GM19324 (cell line): Measurements from ENCODE around the gene DRAXIN.
A peak's percentile ranks its signal among the peaks of the same experiment; 100 is the strongest.

Source experiments
- ATAC-seq: cut with Tn5 transposase; IDR thresholded peaks from one replicate; pipeline ENCODE4 v1.9.1; 2021; ENCODE audit warnings: mild to moderate bottlenecking, moderate library complexity; ENCODE audit not compliant: unreplicated experiment, low FRiP score

DRAXIN gene

GRCh38 chr1:11654939-11655808, 36.3 kb upstream of the DRAXIN start:
- ATAC-seq: peak; percentile 22

- ATAC-seq: no peak
Observed at GRCh38 chr1:11657654-11658053, 33.9 kb upstream of the DRAXIN start.

- ATAC-seq: no peak
Observed at GRCh38 chr1:11658542-11658941, 33.0 kb upstream of the DRAXIN start.

- ATAC-seq: no peak
Observed at GRCh38 chr1:11659748-11660147, 31.8 kb upstream of the DRAXIN start.

- ATAC-seq: no peak
Observed at GRCh38 chr1:11661103-11661502, 30.4 kb upstream of the DRAXIN start.

GRCh38 chr1:11664336-11665065, 27.0 kb upstream of the DRAXIN start:
- peak; percentile 50 for ATAC-seq

GRCh38 chr1:11668516-11668915, 23.0 kb upstream of the DRAXIN start:
- no peak for ATAC-seq

DNA sequence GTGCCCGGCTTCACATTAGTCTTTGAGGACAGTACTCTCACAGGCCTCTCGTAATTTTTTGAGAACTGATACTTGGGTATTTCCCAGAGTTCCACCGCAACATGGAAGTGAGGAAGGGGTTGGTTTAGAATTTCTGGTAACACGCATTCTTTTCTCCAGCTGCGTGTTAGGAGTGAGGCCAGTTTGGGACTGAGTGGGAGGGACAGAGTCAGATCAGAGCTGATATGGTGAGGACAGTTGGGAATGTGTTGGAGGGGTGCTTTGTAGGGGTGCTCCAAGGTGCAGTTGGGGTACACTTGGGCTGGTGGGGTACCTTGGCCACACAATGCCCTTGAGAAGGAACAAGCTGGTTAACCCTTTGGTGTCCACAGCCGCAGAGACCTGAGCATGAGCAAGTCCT, 20.8 kb upstream of the DRAXIN start:
- no peak for ATAC-seq

DNA sequence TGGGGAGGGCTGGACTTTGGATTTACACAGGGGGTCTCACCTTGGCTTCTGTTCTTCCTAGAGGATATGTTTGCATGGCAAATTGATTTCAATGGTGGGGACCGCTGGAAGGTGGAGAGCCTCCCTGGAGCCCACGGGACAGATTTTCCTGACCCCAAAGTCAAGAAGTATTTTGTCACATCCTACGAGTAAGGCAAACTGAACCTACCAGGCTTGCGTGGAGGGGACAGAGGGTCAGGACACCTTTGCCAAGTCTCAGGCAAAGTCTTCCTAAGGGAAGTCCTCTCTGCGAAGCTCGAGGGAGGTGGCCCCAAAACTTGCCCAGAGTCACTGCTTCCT, 20.3 kb upstream of the DRAXIN start:
- ATAC-seq: no peak

- no peak for ATAC-seq
Observed at GRCh38 chr1:11671544-11672286, 19.8 kb upstream of the DRAXIN start.

- ATAC-seq: no peak
Observed at GRCh38 chr1:11673089-11673769, 18.3 kb upstream of the DRAXIN start.

DNA sequence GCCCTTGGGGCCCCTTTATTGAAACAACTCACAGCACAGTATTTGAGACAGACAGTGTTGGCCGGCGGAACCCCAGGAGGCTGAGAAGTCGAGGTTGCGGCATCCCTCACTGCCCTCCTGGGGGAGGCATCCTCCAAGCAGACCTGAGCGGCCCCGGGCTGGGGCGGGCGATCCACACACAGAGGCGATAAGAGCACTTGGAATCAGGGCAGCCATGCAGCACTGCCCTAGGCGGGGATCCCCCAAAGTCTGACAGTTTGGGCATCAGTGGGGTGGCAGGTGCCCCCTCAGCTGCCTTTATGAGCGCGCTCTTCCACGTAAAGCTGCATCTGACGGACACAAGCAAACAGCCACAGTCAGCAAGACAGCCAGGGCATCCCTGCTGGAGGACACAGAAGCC, 17.0 kb upstream of the DRAXIN start:
- no peak for ATAC-seq

GRCh38 chr1:11675325-11675724, 16.2 kb upstream of the DRAXIN start:
- no peak for ATAC-seq

DNA sequence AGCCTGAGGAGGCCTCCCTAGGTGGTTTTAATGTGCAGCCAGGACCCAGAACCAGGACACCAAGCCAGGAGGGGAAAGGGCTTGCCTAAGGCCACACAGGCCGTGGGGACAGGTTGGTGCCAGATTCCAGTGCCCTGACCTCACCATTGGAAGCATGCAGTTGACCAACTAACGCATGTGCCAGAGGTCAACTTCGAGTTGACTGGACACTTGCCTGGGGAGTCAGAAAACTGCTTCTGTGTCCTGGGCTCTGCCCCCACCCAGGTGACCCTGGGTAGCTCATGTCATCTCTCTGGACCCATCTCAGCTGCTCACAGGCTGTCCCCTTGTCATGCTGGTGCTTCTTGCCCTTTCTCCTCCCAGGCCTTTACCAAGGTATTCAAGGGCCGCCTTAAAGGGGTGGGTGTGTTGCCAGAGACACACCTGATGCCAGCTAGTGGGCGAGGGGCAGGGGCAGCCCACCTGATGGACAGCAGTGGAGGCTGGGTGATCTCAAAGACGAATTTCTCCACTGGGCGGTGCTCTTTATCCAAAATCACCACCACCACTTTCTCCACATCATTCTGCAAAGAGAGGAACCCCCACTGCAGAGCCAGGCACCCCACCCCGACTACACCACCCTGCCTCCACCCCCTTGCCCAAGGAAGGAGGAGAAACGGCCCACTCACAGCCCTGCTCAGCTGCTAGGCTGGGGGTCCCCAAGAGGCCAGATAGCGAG, 15.0 kb upstream of the DRAXIN start:
- ATAC-seq: no peak

GRCh38 chr1:11678442-11678841, 13.1 kb upstream of the DRAXIN start:
- ATAC-seq: no peak

- peak; percentile 28 for ATAC-seq
Observed at GRCh38 chr1:11680270-11681070, 11.0 kb upstream of the DRAXIN start.

GRCh38 chr1:11681071-11681771, 10.3 kb upstream of the DRAXIN start, which contains the start of gene MAD2L2:
Gene MAD2L2, minus strand, starts transcription at chr1:11681148. Its CDS starts 547 bp downstream, at chr1:11680601.
- ATAC-seq: peak; percentile 86

DNA sequence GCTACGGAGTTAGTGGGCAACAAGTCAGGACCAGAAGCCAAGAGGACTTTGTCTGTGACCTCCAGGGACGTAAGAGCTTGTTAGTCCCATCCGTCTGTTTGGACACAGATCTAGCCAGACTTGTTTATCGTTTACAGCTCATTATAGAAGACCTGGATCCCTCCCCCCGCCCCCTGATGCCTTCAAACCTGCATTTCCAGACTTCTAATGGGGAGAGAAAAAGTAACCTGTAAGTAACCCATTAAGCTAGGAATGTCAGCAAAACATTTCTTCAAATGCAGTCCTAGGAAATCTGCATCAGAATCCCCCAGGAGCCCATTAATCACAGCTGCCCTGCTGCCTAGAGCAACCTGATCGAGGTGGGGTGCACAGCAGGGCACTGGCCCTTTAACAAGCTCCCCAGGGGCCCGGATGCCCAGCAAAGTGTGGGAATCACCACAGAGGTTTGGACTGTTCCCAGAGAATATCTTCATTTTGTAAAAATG, 9.2 kb upstream of the DRAXIN start:
- no peak for ATAC-seq
